Caki2 (cell line): ENCODE results near the gene GATAD2B. TPM values are rescaled to one million over a fixed set of nuclear protein-coding genes. Genes with fewer than 3 reads are reported as not detected.
"Not testable (repeated sequence)": the region's sequence is repeated elsewhere in the genome, so short reads cannot be mapped to it uniquely, and the experiment has no call there.

ENCODE experiments used
- DNase-seq: peaks from one replicate; pipeline ENCODE4 v3.0.0-alpha.2; 2015; ENCODE audit warnings: low read depth
- in situ Hi-C: cut with HindIII; loops from 2 replicates; pipeline ENCODE4 v1.10.0; 2016; ENCODE audit warnings: low sequenced_read_pairs, low pct_unique_long_range_greater_than_20kb, mixed read lengths
- total RNA-seq: library from RNA; depleted of rRNA; stranded (reverse); fragments of >200 nt; shearing (Covaris generic); gene quantifications from 2 replicates; pipeline ENCODE4 v1.2.3, GENCODE V29; 2014; ENCODE audit warnings: low replicate concordance

Gene GATAD2B
- total RNA-seq, 1 experiment from 2014 or later, result 1.1 TPM

- DNase-seq, result no peak
- in situ Hi-C loops, result no loop called here
Observed at GRCh38 chr1:153794624-153795329, 128.0 kb downstream of the GATAD2B start.

- no peak for DNase-seq
- in situ Hi-C loops, result no loop called here
Observed at GRCh38 chr1:153793973-153794615, 128.7 kb downstream of the GATAD2B start.

GRCh38 chr1:153793261-153793972 lies 129.4 kb downstream of the GATAD2B start:
- in situ Hi-C loops, result no loop called here
- DNase-seq, result no peak

- in situ Hi-C loops, result no loop called here
- no peak for DNase-seq
Observed at GRCh38 chr1:153792631-153793041, 130.1 kb downstream of the GATAD2B start.

- DNase-seq, result no peak
- in situ Hi-C loops, result no loop called here
Observed at GRCh38 chr1:153791648-153792253, 131.0 kb downstream of the GATAD2B start.

GRCh38 chr1:153790966-153791647 lies 131.7 kb downstream of the GATAD2B start:
- in situ Hi-C loops, result no loop called here
- DNase-seq, result no peak

GRCh38 chr1:153790313-153790965 lies 132.3 kb downstream of the GATAD2B start:
- in situ Hi-C loops, result no loop called here
- no peak for DNase-seq

DNA sequence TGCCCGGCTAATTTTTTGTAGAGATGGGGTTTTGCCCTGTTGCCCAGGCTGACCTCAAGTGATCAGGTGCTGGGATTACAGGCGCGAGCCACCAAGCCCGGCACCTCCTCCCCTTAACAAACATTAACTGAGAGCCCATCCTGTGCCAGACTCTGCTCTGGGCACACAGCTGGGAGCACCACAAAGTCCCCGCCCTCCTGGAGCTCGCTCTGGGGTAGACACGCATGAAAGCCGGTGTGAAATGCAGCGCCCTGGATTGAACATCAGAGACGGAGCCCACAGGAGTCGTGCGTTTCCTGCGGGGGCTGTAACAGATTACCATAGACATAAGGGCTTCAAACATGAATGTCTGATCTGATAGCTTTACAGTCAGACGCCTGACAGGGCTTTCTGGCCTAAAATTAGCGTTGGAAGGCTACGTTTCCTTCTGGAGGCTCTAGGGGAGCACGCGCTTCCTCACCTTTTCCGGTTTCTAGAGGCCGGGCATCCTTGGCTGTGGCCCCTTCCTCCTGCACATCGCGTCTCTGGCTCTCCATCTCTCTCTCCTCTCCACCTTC lies 133.2 kb downstream of the GATAD2B start:
- in situ Hi-C loops, result no loop called here

DNA sequence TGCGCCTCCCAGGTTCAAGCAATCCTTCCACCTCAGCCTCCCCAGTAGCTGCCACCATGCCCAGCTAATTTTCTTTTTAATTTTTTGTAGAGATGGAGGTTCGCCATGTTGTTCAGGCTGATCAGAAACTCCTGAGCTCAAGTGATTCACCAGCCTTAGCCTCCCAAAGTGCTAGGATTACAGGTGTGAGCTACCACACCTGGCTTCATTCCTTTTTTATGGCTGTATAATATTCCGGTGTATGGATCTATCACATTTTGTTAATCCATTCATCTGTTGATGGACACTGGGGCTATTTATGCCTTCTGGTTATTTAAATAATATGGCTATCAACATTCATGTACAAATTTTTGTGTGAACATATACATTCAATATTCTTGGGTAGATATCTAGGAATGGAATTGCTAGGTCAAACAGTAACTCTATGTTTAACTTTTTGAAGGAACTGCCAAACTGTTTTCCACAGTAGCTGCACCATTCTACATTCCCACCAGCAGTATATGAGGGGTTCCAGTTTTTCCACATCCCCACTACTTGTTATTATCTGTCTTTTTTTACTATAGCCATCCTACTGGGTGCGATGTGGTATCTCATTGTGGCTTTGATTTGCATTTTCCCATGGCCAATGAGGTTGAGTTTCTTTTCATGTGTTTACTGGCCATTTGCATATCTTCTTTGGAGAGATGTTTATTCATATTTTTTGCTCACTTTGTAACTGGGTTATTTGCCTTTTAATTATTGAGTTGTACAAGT lies 136.6 kb downstream of the GATAD2B start:
- DNase-seq, result no peak
- in situ Hi-C loops, result no loop called here

More for the DNA sequence above, 133.2 kb downstream of the GATAD2B start:
- no peak for DNase-seq

- in situ Hi-C loops, result no loop called here
- peak; percentile 90 for DNase-seq
Observed at GRCh38 chr1:153783233-153784190, 139.3 kb downstream of the GATAD2B start.

GRCh38 chr1:153782648-153783047 lies 140.1 kb downstream of the GATAD2B start:
- in situ Hi-C loops, DNase-seq: not testable (repeated sequence)

GRCh38 chr1:153780551-153780950 lies 142.2 kb downstream of the GATAD2B start:
- in situ Hi-C loops, result no loop called here

DNA sequence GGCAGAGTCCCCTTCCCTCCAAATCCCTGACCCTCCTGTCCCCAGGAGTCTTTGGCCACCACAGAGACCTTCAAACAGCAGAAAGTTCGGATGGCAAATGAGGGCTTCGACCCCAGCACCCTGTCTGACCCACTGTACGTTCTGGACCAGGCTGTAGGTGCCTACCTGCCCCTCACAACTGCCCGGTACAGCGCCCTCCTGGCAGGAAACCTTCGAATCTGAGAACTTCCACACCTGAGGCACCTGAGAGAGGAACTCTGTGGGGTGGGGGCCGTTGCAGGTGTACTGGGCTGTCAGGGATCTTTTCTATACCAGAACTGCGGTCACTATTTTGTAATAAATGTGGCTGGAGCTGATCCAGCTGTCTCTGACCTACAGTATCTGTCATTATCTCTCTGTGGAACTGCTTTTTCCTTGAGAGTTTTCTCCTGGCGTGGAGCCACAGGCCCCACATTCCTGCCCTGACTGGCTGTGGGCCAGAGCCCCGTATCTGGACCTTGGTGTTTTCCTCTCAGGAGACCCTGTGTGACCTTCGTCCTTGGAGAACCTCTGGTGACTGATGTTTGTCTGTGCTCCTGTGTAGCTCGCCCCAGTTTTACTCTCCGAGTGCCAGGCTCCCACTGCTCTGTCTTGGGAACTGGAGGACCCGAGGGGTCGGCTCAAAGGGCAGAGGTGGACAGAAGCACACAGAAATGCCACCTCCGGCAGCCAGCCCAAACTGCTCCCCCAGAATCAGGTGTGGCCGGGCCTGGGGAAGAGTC lies 142.8 kb downstream of the GATAD2B start:
- in situ Hi-C loops, result no loop called here

More at GRCh38 chr1:153780551-153780950, 142.2 kb downstream of the GATAD2B start:
- no peak for DNase-seq

DNA sequence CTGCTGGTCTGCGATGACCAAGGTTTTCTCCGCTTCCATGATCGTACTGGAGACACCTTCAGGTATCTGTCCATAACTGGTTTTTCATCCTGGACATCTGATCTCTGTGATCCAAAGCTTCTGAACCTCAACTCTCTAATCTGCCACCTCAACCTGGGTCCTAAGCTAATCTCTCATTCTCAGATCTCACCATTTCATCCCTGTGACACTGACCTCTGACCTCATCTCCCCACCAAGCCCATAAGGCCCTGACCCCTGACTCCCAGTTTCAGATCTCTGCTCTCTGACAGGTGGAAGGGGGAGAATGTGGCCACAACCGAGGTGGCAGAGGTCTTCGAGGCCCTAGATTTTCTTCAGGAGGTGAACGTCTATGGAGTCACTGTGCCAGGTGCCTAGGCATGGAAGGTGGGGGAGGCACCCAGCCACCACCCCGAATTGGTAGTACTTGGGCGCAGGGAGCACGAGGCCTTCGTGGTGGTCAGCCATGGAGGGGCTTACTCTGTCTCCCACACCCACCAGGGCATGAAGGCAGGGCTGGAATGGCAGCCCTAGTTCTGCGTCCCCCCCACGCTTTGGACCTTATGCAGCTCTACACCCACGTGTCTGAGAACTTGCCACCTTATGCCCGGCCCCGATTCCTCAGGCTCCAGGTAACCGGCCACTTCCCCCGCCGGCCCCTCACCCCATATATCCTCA lies 143.8 kb downstream of the GATAD2B start:
- DNase-seq, result no peak
- in situ Hi-C loops, result no loop called here

More for the DNA sequence above, 142.8 kb downstream of the GATAD2B start:
- DNase-seq, result no peak
